Small intestine (tissue), 7 donors: Measurements from ENCODE around the gene OVOL1. TPM values are rescaled to one million over a fixed set of nuclear protein-coding genes. Genes with fewer than 3 reads are reported as not detected.
A peak's percentile ranks its signal among the peaks of the same experiment; 100 is the strongest.

Experiments used
- DNase-seq, 2 donors: peaks; one replicate each; pipeline versions ENCODE4 v3.0.0 to v3.0.0-alpha.2; 2013
- FAIRE-seq: peaks from 2 replicates; lab custom pipeline; 2012; peaks lifted over from hg19 to GRCh38; lab: Jason Lieb, UNC
- H3K27ac ChIP-seq, 3 donors: one replicate each; pipeline ENCODE4 v1.5.1; 2013; ENCODE audit warnings: low read length in 2 of 3, mild to moderate bottlenecking in 2 of 3, control low read depth in 1 of 3, inconsistent platforms in 1 of 3, low read depth in 1 of 3, moderate library complexity in 1 of 3
- H3K27me3 ChIP-seq, 3 donors: one replicate each; pipeline ENCODE4 v1.6.1; 2013; ENCODE audit warnings: low read length in 3 of 3, inconsistent platforms in 1 of 3; ENCODE audit not compliant: control insufficient read depth in 3 of 3, insufficient read depth in 3 of 3
- H3K36me3 ChIP-seq, 3 donors: one replicate each; pipeline ENCODE4 v1.6.1; 2013; ENCODE audit warnings: low read length in 3 of 3, inconsistent platforms in 1 of 3, low read depth in 1 of 3, mild to moderate bottlenecking in 1 of 3, moderate library complexity in 1 of 3; ENCODE audit not compliant: control insufficient read depth in 3 of 3, insufficient read depth in 2 of 3
- H3K4me1 ChIP-seq, 3 donors: one replicate each; pipeline ENCODE4 v1.6.1; 2013; ENCODE audit warnings: low read length in 2 of 3, inconsistent platforms in 1 of 3, low read depth in 1 of 3, mild to moderate bottlenecking in 1 of 3, moderate library complexity in 1 of 3; ENCODE audit not compliant: control insufficient read depth in 3 of 3, insufficient read depth in 2 of 3
- H3K4me3 ChIP-seq, 3 donors: one replicate each; pipeline ENCODE4 v1.5.1; 2013; ENCODE audit warnings: low read length in 3 of 3, control low read depth in 1 of 3, inconsistent platforms in 1 of 3, low read depth in 1 of 3, mild to moderate bottlenecking in 1 of 3, moderate library complexity in 1 of 3
- H3K9me3 ChIP-seq, 2 donors: one replicate each; pipeline ENCODE4 v1.6.1; 2013; ENCODE audit warnings: low read depth in 1 of 2, low read length in 1 of 2; ENCODE audit not compliant: control insufficient read depth in 2 of 2, insufficient read depth in 1 of 2
- WGBS, 3 donors: extraction: QIAGEN DNeasy Blood & Tissue Kit; methylation state at CpG; one replicate each; pipeline ENCODE4 v1.1.7; 2013; 5-methylcytosine and 5-hydroxymethylcytosine counted together
- polyA plus RNA-seq, 4 donors: library from polyadenylated mRNA; stranded (reverse) in 3 of 4; unstranded in 1 of 4; fragments of 200-250 nt in 3 of 4; fragments of 120-200 nt in 1 of 4; gene quantifications; one replicate each; pipeline versions ENCODE4 v1.2.1 to v1.2.3, GENCODE V29; 2013
- donor health status: healthy with polysubstance abuse.
- donor health status: control.
- donor health status: control.
- donor health status: Bipolar disorder and iron deficiency.
- donor health status: healthy.

The OVOL1 gene
- polyA plus RNA-seq, 4 donors, result 11.9 to 41.3 (median 20.1) TPM

GRCh38 chr11:65785319-65786007 is 1.4 kb upstream of the OVOL1 start:
- 78 to 86% (median 80%) methylated on average over 8 of the region's 8 CpGs for WGBS, 3 donors
- DNase-seq (no peak), FAIRE-seq (no peak)
- Histone ChIP-seq H3K36me3 (peaks cover 0 to 30% (median 0%) of the 10 kb centered on the region in 3 donors), H3K4me1 (peaks cover 0 to 33% (median 0%) of the 10 kb centered on the region in 3 donors), H3K4me3 (peak overlapping the region in 1 of 3 donors; percentile 73), H3K27me3 (peaks cover 0 to 30% (median 17%) of the 10 kb centered on the region in 3 donors), H3K27ac (no peak overlapping the region), H3K9me3 (no peaks in the 10 kb centered on the region)

DNA sequence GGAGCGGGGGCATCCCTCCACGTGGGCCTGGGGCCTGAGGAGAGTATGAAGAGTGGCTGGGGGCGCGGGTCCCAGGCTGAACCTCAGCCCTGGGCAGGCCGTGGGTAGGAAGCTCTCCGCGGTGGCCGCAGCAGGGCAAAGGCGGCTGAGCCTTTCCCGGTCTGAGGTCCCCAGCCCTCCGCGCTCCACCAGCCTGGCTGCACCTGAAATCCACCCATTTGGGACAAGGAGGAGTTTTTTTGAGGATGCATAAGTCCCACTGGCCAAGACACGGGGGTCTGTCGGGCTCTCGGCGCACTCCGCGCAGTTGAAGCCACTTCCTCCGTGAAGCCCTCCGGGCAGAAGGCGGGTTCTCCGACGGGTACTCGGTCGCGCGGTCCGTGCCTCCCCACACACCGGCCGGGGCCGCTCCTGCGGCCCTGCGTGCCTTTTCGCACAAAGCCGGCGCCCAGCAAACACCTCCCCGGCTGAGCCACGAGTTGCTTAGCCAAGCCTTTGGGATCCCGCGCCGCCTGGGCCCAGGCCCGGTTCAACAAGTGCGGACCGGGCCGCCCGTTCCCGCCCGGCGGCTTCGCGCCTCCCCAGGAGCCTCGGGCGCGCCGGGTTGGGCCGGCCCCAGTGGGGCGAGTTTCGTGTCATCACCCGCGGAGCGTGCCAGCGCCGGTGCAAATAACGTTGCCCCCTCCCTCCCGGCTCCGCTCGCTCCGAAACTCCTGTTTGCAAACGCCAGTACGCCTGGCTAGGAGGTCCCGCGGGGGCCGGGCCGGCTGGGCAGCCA is 666 bp upstream of the OVOL1 start:
- WGBS, 3 donors, result 14 to 26% (median 22%) methylated on average over 52 to 74 of the region's 74 CpGs

GRCh38 chr11:65787649-65788622 is 1.1 kb downstream of the OVOL1 start:
- 2% methylated on average over 54 to 64 of the region's 64 CpGs for WGBS, 3 donors
- no peaks in the 10 kb centered on the region for H3K9me3 ChIP-seq
- peaks cover 0 to 54% (median 0%) of the 10 kb centered on the region in 3 donors for H3K36me3 ChIP-seq
- peak; percentile 94 to 96 for DNase-seq
- peaks cover 0 to 51% (median 9%) of the 10 kb centered on the region in 3 donors for H3K4me1 ChIP-seq
- H3K27ac ChIP-seq, result peak overlapping the region; percentile 84 to 95 (median 89)
- peak overlapping the region; percentile 61 to 84 (median 73) for H3K4me3 ChIP-seq
- H3K27me3 ChIP-seq, result peaks cover 0 to 25% (median 17%) of the 10 kb centered on the region in 3 donors
- no peak for FAIRE-seq

More for the DNA sequence above, 666 bp upstream of the OVOL1 start:
- H3K27me3 ChIP-seq, result peaks cover 0 to 30% (median 17%) of the 10 kb centered on the region in 3 donors
- no peaks in the 10 kb centered on the region for H3K9me3 ChIP-seq
- peaks cover 0 to 37% (median 0%) of the 10 kb centered on the region in 3 donors for H3K36me3 ChIP-seq
- DNase-seq (peak in 1 of 2 donors; percentile 44), FAIRE-seq (no peak)
- H3K27ac ChIP-seq, result no peak overlapping the region
- peaks cover 0 to 40% (median 4%) of the 10 kb centered on the region in 3 donors for H3K4me1 ChIP-seq
- peak overlapping the region in 2 of 3 donors; percentile 36 to 73 for H3K4me3 ChIP-seq

- 16 to 56% (median 34%) methylated on average over 6 of the region's 6 CpGs for WGBS, 3 donors
- DNase-seq, result peak; percentile 59 to 61
- FAIRE-seq, result no peak
These were observed 2.0 kb downstream of the OVOL1 start for GRCh38 chr11:65788821-65789220.

GRCh38 chr11:65789230-65790103 is 2.6 kb downstream of the OVOL1 start:
- 35 to 54% (median 46%) methylated on average over 14 of the region's 14 CpGs for WGBS, 3 donors
- Histone ChIP-seq H3K4me1 (peaks cover 0 to 65% (median 9%) of the 10 kb centered on the region in 3 donors), H3K4me3 (peak overlapping the region in 2 of 3 donors; percentile 73 to 84), H3K9me3 (no peaks in the 10 kb centered on the region), H3K36me3 (peaks cover 0 to 63% (median 0%) of the 10 kb centered on the region in 3 donors), H3K27me3 (peaks cover 0 to 25% (median 17%) of the 10 kb centered on the region in 3 donors), H3K27ac (peak overlapping the region; percentile 84 to 95 (median 89))
- DNase-seq (no peak), FAIRE-seq (no peak)

More at GRCh38 chr11:65788821-65789220, 2.0 kb downstream of the OVOL1 start:
- Histone ChIP-seq H3K4me1 (peaks cover 0 to 59% (median 9%) of the 10 kb centered on the region in 3 donors), H3K27me3 (peaks cover 0 to 25% (median 17%) of the 10 kb centered on the region in 3 donors), H3K36me3 (peaks cover 0 to 62% (median 0%) of the 10 kb centered on the region in 3 donors), H3K4me3 (peak overlapping the region in 2 of 3 donors; percentile 73 to 84), H3K9me3 (no peaks in the 10 kb centered on the region), H3K27ac (peak overlapping the region; percentile 84 to 95 (median 89))

GRCh38 chr11:65790104-65790901 is 3.4 kb downstream of the OVOL1 start:
- 27 to 73% (median 46%) methylated on average over 13 of the region's 13 CpGs for WGBS, 3 donors
- DNase-seq (peak; percentile 48 to 52), FAIRE-seq (no peak)
- H3K27ac ChIP-seq, result peak overlapping the region; percentile 0 to 69 (median 6)
- peaks cover 0 to 24% (median 16%) of the 10 kb centered on the region in 3 donors for H3K27me3 ChIP-seq
- H3K4me3 ChIP-seq, result peak overlapping the region in 2 of 3 donors; percentile 10 to 20
- peaks cover 0 to 70% (median 0%) of the 10 kb centered on the region in 3 donors for H3K36me3 ChIP-seq
- H3K4me1 ChIP-seq, result peaks cover 0 to 70% (median 9%) of the 10 kb centered on the region in 3 donors
- no peaks in the 10 kb centered on the region for H3K9me3 ChIP-seq
